ENCODE results near the gene NCAPH2. TPM values are rescaled to one million over a fixed set of nuclear protein-coding genes. Genes with fewer than 3 reads are reported as not detected.

The NCAPH2 gene
- polyA plus RNA-seq, 1 experiment, result 10.4 TPM

GRCh38 chr22:50550395-50550794, 42.4 kb downstream of the NCAPH2 start:
- H3K27ac ChIP-seq (ENCODE audit: low read depth, low read length), result no peak overlapping the region
- DNase-seq (ENCODE audit: low read depth, low spot score), result no peak
- H3K9me3 ChIP-seq (ENCODE audit: control insufficient read depth, insufficient read depth, low read length), result no peaks in the 10 kb centered on the region; the same call in 1 of the 2 replicates
- TF ChIP-seq, protein P1, sequence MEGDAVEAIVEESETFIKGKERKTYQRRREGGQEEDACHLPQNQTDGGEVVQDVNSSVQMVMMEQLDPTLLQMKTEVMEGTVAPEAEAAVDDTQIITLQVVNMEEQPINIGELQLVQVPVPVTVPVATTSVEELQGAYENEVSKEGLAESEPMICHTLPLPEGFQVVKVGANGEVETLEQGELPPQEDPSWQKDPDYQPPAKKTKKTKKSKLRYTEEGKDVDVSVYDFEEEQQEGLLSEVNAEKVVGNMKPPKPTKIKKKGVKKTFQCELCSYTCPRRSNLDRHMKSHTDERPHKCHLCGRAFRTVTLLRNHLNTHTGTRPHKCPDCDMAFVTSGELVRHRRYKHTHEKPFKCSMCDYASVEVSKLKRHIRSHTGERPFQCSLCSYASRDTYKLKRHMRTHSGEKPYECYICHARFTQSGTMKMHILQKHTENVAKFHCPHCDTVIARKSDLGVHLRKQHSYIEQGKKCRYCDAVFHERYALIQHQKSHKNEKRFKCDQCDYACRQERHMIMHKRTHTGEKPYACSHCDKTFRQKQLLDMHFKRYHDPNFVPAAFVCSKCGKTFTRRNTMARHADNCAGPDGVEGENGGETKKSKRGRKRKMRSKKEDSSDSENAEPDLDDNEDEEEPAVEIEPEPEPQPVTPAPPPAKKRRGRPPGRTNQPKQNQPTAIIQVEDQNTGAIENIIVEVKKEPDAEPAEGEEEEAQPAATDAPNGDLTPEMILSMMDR (IDR thresholded peaks at IDR 0.05; ENCODE audit: low read depth, low read length), result no peak
- ChIA-PET CTCF (interaction anchor here (3.3 kb wide), 1 partner anchor 13 kb away, joined by 11 read pairs; the partner anchor contains the start of gene SYCE3), POLR2A (interaction anchor here (1.6 kb wide), 1 partner anchor 25 kb away, joined by 3 read pairs; the partner anchor contains the start of gene SCO2)
- peaks cover 52% of the 10 kb centered on the region for H3K27me3 ChIP-seq (ENCODE audit: control insufficient read depth, insufficient read depth, low read length)
- H3K4me3 ChIP-seq (ENCODE audit: low read depth, low read length), result no peak overlapping the region

- ChIA-PET POLR2A (interaction anchor here (1.6 kb wide), 1 partner anchor 25 kb away, joined by 3 read pairs; the partner anchor contains the start of gene SCO2), CTCF (interaction anchor here (3.3 kb wide), 1 partner anchor 12 kb away, joined by 11 read pairs; the partner anchor contains the start of gene SYCE3)
- TF ChIP-seq, protein P1 (IDR thresholded peaks at IDR 0.05; ENCODE audit: low read depth, low read length), result no peak
- Histone ChIP-seq H3K9me3 (ENCODE audit: control insufficient read depth, insufficient read depth, low read length) (no peaks in the 10 kb centered on the region; the same call in 1 of the 2 replicates), H3K27me3 (ENCODE audit: control insufficient read depth, insufficient read depth, low read length) (peaks cover 47% of the 10 kb centered on the region), H3K4me3 (ENCODE audit: low read depth, low read length) (no peak overlapping the region), H3K27ac (ENCODE audit: low read depth, low read length) (no peak overlapping the region)
- no peak for DNase-seq (ENCODE audit: low read depth, low spot score)
Observed at GRCh38 chr22:50551160-50551752, 43.2 kb downstream of the NCAPH2 start.

- TF ChIP-seq, protein P1 (IDR thresholded peaks at IDR 0.05; ENCODE audit: low read depth, low read length), result no peak
- Histone ChIP-seq H3K4me3 (ENCODE audit: low read depth, low read length) (no peak overlapping the region), H3K27me3 (ENCODE audit: control insufficient read depth, insufficient read depth, low read length) (peaks cover 36% of the 10 kb centered on the region), H3K9me3 (ENCODE audit: control insufficient read depth, insufficient read depth, low read length) (no peaks in the 10 kb centered on the region), H3K27ac (ENCODE audit: low read depth, low read length) (no peak overlapping the region)
- no peak for DNase-seq (ENCODE audit: low read depth, low spot score)
- CTCF ChIA-PET, result no interaction called here
- POLR2A ChIA-PET, result no interaction called here
Observed at GRCh38 chr22:50553310-50553709, 45.3 kb downstream of the NCAPH2 start.

DNA sequence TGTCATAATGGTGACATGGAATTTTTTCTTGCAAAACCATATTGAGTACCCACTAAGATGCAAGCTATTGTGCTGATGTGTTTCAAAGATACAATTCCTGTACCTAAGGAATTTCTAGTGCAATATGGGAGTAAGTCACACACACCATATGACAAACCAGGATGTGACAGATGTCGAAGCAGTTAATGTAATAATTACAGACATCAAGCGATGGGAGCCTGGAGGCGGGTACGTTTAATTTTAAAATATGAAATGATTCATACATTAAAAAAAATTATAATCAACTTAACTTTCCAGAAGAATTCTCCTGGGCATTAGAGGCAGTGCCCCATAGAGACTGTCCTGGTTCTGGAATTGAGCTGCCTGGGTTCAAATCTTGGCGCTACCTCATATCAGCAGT, 48.7 kb downstream of the NCAPH2 start:
- no peak for DNase-seq (ENCODE audit: low read depth, low spot score)
- POLR2A ChIA-PET, result interaction anchor here (1.1 kb wide), 1 partner anchor 26 kb away, joined by 5 read pairs; the partner anchor contains the start of gene CHKB
- H3K9me3 ChIP-seq (ENCODE audit: control insufficient read depth, insufficient read depth, low read length), result no peaks in the 10 kb centered on the region
- CTCF ChIA-PET, result interaction anchor here (0.5 kb wide), 1 partner anchor 21 kb away, joined by 4 read pairs; no protein-coding TSS in a partner anchor
- peaks cover 20% of the 10 kb centered on the region for H3K27me3 ChIP-seq (ENCODE audit: control insufficient read depth, insufficient read depth, low read length)
- H3K27ac ChIP-seq (ENCODE audit: low read depth, low read length), result no peak overlapping the region
- TF ChIP-seq, protein P1 (IDR thresholded peaks at IDR 0.05; ENCODE audit: low read depth, low read length), result no peak
- no peak overlapping the region for H3K4me3 ChIP-seq (ENCODE audit: low read depth, low read length)

DNA sequence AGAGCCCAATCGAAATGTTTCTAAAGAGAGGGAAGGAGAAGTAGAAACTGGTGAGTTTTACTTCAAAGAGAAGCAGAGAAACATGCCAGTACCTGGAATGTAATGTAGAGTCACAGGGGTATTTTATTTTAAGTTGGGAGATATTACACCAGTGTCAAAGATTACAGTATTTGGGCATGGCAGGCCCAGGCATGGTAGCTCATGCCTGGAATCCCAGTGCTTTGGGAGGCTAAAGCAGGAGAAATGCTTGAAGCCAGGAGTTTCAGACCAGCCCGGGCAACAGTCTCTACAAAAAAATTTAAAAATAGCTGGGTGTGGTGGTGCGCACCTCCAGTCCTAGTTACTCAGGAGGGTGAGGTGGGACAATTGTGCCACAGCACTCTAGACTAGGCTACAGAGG, 52.0 kb downstream of the NCAPH2 start:
- POLR2A ChIA-PET, result no interaction called here

More for the DNA sequence above, 52.0 kb downstream of the NCAPH2 start:
- TF ChIP-seq, protein P1 (IDR thresholded peaks at IDR 0.05; ENCODE audit: low read depth, low read length), result no peak
- Histone ChIP-seq H3K4me3 (ENCODE audit: low read depth, low read length) (no peak overlapping the region), H3K27ac (ENCODE audit: low read depth, low read length) (no peak overlapping the region), H3K27me3 (ENCODE audit: control insufficient read depth, insufficient read depth, low read length) (peaks cover 21% of the 10 kb centered on the region), H3K9me3 (ENCODE audit: control insufficient read depth, insufficient read depth, low read length) (no peaks in the 10 kb centered on the region; the same call in 1 of the 2 replicates)
- no peak for DNase-seq (ENCODE audit: low read depth, low spot score)
- CTCF ChIA-PET, result interaction anchor here (0.7 to 1.2 kb wide), 2 partner anchors 12 to 54 kb away, joined by 3 read pairs; no protein-coding TSS in a partner anchor
